ENCODE measurements around the gene SIX1. TPM values are rescaled to one million over a fixed set of nuclear protein-coding genes. Genes with fewer than 3 reads are reported as not detected.
A peak's percentile ranks its signal among the peaks of the same experiment; 100 is the strongest.

Gene SIX1
- total RNA-seq, 5 donors from 2014 or later (not counting 1 experiment from before 2014, with no cell fraction given) = 0.18 TPM; not detected in 4

DNA sequence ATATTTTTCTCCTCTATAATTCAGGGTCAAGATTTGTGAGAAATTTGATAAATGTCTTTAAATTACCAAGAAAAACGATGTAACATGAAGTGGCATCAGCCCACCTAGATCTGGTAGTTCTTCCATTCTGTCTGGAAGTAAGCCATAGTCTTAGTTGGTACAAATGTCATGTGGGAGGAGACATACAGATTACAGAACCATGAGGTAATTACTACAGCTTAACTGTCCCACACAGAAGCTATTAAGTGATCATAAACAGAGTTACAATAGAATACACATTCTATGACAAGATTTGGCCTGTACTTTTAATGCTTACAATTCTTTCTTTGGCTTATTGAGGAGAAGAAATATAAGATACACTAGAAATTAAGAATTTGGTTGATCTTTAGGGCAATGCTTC is 13.7 kb upstream of the SIX1 start:
- ChIA-PET POLR2A (no interaction called here), CTCF (no interaction called here)
- Histone ChIP-seq H3K27ac (ENCODE audit: low read length) (no peak overlapping the region), H3K9me3 (no peaks in the 10 kb centered on the region), H3K4me3 (ENCODE audit: control insufficient read depth in 1 of 2, extremely low read depth in 1 of 2, low read length in 1 of 2) (no peak overlapping the region), H3K4me1 (ENCODE audit: control insufficient read depth in 1 of 2, extremely low read depth in 1 of 2, insufficient read depth in 2 of 2, low read length in 2 of 2) (no peaks in the 10 kb centered on the region), H3K36me3 (ENCODE audit: control insufficient read depth in 2 of 2, extremely low read depth in 1 of 2, insufficient read depth in 1 of 2, low read length in 1 of 2) (no peaks in the 10 kb centered on the region), H3K27me3 (replicated peaks in 1 of 2; ENCODE audit: control insufficient read depth in 2 of 2, extremely low read depth in 1 of 2, insufficient read depth in 2 of 2, low read length in 1 of 2) (peaks cover 18% of the 10 kb centered on the region in 2 experiments)
- ATAC-seq (replicated peaks in 1 of 4) (no peak), DNase-seq (no peak)
- Mint-ChIP-seq H3K36me3 (no peaks in the 10 kb centered on the region), H3K4me3 (no peak overlapping the region), H3K9me3 (no peaks in the 10 kb centered on the region), H3K4me1 (peaks cover 4 to 11% (median 9%) of the 10 kb centered on the region in 3 donors), H3K27ac (no peak overlapping the region), H3K27me3 (peaks cover 52 to 59% of the 10 kb centered on the region in 2 donors)
- no CpG with 5 or more reads among the region's 1 CpG for WGBS (ENCODE audit: insufficient coverage)

- Mint-ChIP-seq H3K36me3 (no peaks in the 10 kb centered on the region), H3K27ac (no peak overlapping the region), H3K27me3 (peaks cover 58 to 70% of the 10 kb centered on the region in 2 donors), H3K4me3 (no peak overlapping the region), H3K9me3 (no peaks in the 10 kb centered on the region), H3K4me1 (peaks cover 12 to 22% (median 14%) of the 10 kb centered on the region in 3 donors)
- peaks cover under 1 to 11% of the 10 kb centered on the region in 2 experiments for H3K4me1 ChIP-seq (ENCODE audit: control insufficient read depth in 1 of 2, extremely low read depth in 1 of 2, insufficient read depth in 2 of 2, low read length in 2 of 2)
- ChIA-PET POLR2A (no interaction called here), CTCF (no interaction called here)
- no peak overlapping the region for H3K27ac ChIP-seq (ENCODE audit: low read length)
- no peak overlapping the region for H3K4me3 ChIP-seq (ENCODE audit: control insufficient read depth in 1 of 2, extremely low read depth in 1 of 2, low read length in 1 of 2)
- peaks cover 18 to 26% of the 10 kb centered on the region in 2 experiments for H3K27me3 ChIP-seq (replicated peaks in 1 of 2; ENCODE audit: control insufficient read depth in 2 of 2, extremely low read depth in 1 of 2, insufficient read depth in 2 of 2, low read length in 1 of 2)
- H3K36me3 ChIP-seq (ENCODE audit: control insufficient read depth in 2 of 2, extremely low read depth in 1 of 2, insufficient read depth in 1 of 2, low read length in 1 of 2) = no peaks in the 10 kb centered on the region
- ATAC-seq (replicated peaks in 1 of 4) (no peak), DNase-seq (no peak)
- no CpG with 5 or more reads among the region's 1 CpG for WGBS (ENCODE audit: insufficient coverage)
- no peaks in the 10 kb centered on the region for H3K9me3 ChIP-seq
Observed at GRCh38 chr14:60661721-60662120, 12.4 kb upstream of the SIX1 start.

- Mint-ChIP-seq H3K27me3 (peaks cover 70 to 83% of the 10 kb centered on the region in 2 donors), H3K9me3 (no peaks in the 10 kb centered on the region), H3K36me3 (no peaks in the 10 kb centered on the region), H3K27ac (no peak overlapping the region), H3K4me1 (peaks cover 35 to 48% (median 36%) of the 10 kb centered on the region in 3 donors), H3K4me3 (peak overlapping the region in 1 of 3 donors; percentile 73)
- Histone ChIP-seq H3K36me3 (ENCODE audit: control insufficient read depth in 2 of 2, extremely low read depth in 1 of 2, insufficient read depth in 1 of 2, low read length in 1 of 2) (no peaks in the 10 kb centered on the region), H3K9me3 (no peaks in the 10 kb centered on the region), H3K27me3 (replicated peaks in 1 of 2; ENCODE audit: control insufficient read depth in 2 of 2, extremely low read depth in 1 of 2, insufficient read depth in 2 of 2, low read length in 1 of 2) (peaks cover 17 to 39% of the 10 kb centered on the region in 2 experiments), H3K27ac (ENCODE audit: low read length) (no peak overlapping the region), H3K4me1 (ENCODE audit: control insufficient read depth in 1 of 2, extremely low read depth in 1 of 2, insufficient read depth in 2 of 2, low read length in 2 of 2) (peaks cover 2 to 27% of the 10 kb centered on the region in 2 experiments), H3K4me3 (ENCODE audit: control insufficient read depth in 1 of 2, extremely low read depth in 1 of 2, low read length in 1 of 2) (no peak overlapping the region)
- ChIA-PET POLR2A (no interaction called here), CTCF (no interaction called here)
- ATAC-seq (replicated peaks in 1 of 4) = no peak
- DNase-seq = no peak
- 33% methylated on average over 1 of the region's 4 CpGs for WGBS (ENCODE audit: insufficient coverage)
Observed at GRCh38 chr14:60658909-60659585, 9.8 kb upstream of the SIX1 start.

DNA sequence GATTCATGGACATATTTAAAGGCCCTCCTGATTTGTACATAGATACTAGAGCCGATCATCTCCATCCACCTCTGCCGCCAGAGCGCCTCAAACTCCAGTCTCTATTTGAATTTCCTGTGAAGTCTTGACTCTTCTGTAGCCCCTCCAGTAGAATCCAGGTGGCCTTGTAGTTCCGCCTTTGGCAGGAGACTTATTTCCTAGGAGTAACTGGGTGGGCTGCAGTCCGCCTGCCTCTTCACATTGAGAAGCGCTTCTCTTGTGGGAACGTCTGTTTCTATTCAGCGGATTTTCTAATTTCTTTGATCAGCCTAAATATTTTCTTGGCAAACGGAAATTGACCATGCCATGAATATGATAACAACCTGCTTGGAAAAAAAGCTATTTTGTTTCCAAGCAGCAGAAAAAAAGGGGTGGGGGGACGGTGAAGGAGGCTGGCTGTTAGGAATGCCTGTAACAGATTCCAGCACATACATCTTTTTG is 9.0 kb upstream of the SIX1 start:
- 28% methylated on average over 5 of the region's 10 CpGs for WGBS (ENCODE audit: insufficient coverage)

DNA sequence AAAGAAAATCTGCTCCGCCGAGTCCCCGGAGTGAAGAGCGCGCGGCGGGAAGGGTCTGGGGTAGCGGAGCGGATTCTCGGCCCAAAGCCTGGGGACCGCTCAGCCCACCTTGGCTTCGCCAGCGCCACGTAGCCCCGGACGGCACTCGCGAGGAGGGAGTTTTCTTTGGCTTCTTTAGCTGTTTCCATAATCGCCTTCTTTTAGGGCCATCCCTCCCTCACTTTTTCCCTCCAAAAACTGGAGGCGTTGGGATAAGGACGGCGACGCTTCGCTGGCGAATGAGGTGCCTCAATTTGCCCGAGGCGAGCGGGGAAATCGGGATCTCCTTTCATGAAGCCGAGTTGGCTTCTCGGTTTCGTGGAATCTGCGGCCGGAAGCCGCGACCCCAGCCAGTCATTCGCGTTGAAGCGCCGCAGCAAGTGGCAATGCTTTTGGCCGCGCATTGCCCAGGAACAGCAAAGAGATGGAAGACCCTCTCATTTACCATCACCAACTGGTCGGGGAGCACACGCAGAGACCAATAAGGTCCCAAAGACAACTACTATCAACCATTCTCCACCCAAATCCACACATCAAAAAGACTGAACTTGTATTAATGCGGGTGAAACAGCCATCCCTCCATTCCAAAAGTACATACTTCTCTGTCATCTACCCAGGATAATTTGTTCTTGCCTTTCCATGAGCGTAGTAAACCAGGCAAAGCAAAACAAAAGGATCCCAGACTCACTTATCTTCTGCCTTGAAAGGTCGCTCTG is 8.4 kb upstream of the SIX1 start:
- Mint-ChIP-seq H3K36me3 (no peaks in the 10 kb centered on the region), H3K27ac (no peak overlapping the region), H3K9me3 (no peaks in the 10 kb centered on the region), H3K27me3 (peaks cover 70 to 83% of the 10 kb centered on the region in 2 donors), H3K4me1 (peaks cover 46 to 60% (median 48%) of the 10 kb centered on the region in 3 donors), H3K4me3 (peak overlapping the region; percentile 58 to 73 (median 72))
- H3K36me3 ChIP-seq (ENCODE audit: control insufficient read depth in 2 of 2, extremely low read depth in 1 of 2, insufficient read depth in 1 of 2, low read length in 1 of 2) = no peaks in the 10 kb centered on the region
- WGBS (ENCODE audit: insufficient coverage) = 5% methylated on average over 44 of the region's 47 CpGs
- ChIA-PET CTCF (no interaction called here), POLR2A (no interaction called here)
- ATAC-seq (replicated peaks in 1 of 4) (no peak), DNase-seq (no peak)
- H3K27me3 ChIP-seq (replicated peaks in 1 of 2; ENCODE audit: control insufficient read depth in 2 of 2, extremely low read depth in 1 of 2, insufficient read depth in 2 of 2, low read length in 1 of 2) = peaks cover 17 to 53% of the 10 kb centered on the region in 2 experiments
- H3K27ac ChIP-seq (ENCODE audit: low read length) = no peak overlapping the region
- peak overlapping the region; percentile 28 to 81 for H3K4me3 ChIP-seq (ENCODE audit: control insufficient read depth in 1 of 2, extremely low read depth in 1 of 2, low read length in 1 of 2)
- H3K4me1 ChIP-seq (ENCODE audit: control insufficient read depth in 1 of 2, extremely low read depth in 1 of 2, insufficient read depth in 2 of 2, low read length in 2 of 2) = peaks cover 2 to 36% of the 10 kb centered on the region in 2 experiments
- no peaks in the 10 kb centered on the region for H3K9me3 ChIP-seq

More for the DNA sequence above, 9.0 kb upstream of the SIX1 start:
- H3K27ac ChIP-seq (ENCODE audit: low read length) = no peak overlapping the region
- peaks cover 17 to 47% of the 10 kb centered on the region in 2 experiments for H3K27me3 ChIP-seq (replicated peaks in 1 of 2; ENCODE audit: control insufficient read depth in 2 of 2, extremely low read depth in 1 of 2, insufficient read depth in 2 of 2, low read length in 1 of 2)
- Mint-ChIP-seq H3K4me3 (peak overlapping the region; percentile 58 to 73 (median 72)), H3K9me3 (no peaks in the 10 kb centered on the region), H3K36me3 (no peaks in the 10 kb centered on the region), H3K4me1 (peaks cover 42 to 56% (median 43%) of the 10 kb centered on the region in 3 donors), H3K27me3 (peaks cover 72 to 83% of the 10 kb centered on the region in 2 donors), H3K27ac (no peak overlapping the region)
- no peak overlapping the region for H3K4me3 ChIP-seq (ENCODE audit: control insufficient read depth in 1 of 2, extremely low read depth in 1 of 2, low read length in 1 of 2)
- H3K9me3 ChIP-seq = no peaks in the 10 kb centered on the region
- ChIA-PET POLR2A (no interaction called here), CTCF (no interaction called here)
- no peaks in the 10 kb centered on the region for H3K36me3 ChIP-seq (ENCODE audit: control insufficient read depth in 2 of 2, extremely low read depth in 1 of 2, insufficient read depth in 1 of 2, low read length in 1 of 2)
- no peak for DNase-seq
- peaks cover 2 to 29% of the 10 kb centered on the region in 2 experiments for H3K4me1 ChIP-seq (ENCODE audit: control insufficient read depth in 1 of 2, extremely low read depth in 1 of 2, insufficient read depth in 2 of 2, low read length in 2 of 2)
- ATAC-seq (replicated peaks in 1 of 4) = no peak

GRCh38 chr14:60656686-60657455 is 7.6 kb upstream of the SIX1 start:
- Mint-ChIP-seq H3K4me1 (peaks cover 49 to 67% (median 55%) of the 10 kb centered on the region in 3 donors), H3K27ac (no peak overlapping the region), H3K27me3 (peaks cover 70 to 84% of the 10 kb centered on the region in 2 donors), H3K9me3 (no peaks in the 10 kb centered on the region), H3K36me3 (no peaks in the 10 kb centered on the region), H3K4me3 (peak overlapping the region; percentile 66 to 73 (median 72))
- peaks cover 2 to 40% of the 10 kb centered on the region in 2 experiments for H3K4me1 ChIP-seq (ENCODE audit: control insufficient read depth in 1 of 2, extremely low read depth in 1 of 2, insufficient read depth in 2 of 2, low read length in 2 of 2)
- ATAC-seq (replicated peaks in 1 of 4) (peak in 3 of 4 experiments; percentile 26 to 29 (median 26)), DNase-seq (no peak)
- H3K9me3 ChIP-seq = no peaks in the 10 kb centered on the region
- whole genome bisulfite sequencing (ENCODE audit: insufficient coverage) = 2% methylated on average over 65 of the region's 75 CpGs
- CTCF ChIA-PET = no interaction called here
- H3K27me3 ChIP-seq (replicated peaks in 1 of 2; ENCODE audit: control insufficient read depth in 2 of 2, extremely low read depth in 1 of 2, insufficient read depth in 2 of 2, low read length in 1 of 2) = peaks cover 19 to 60% of the 10 kb centered on the region in 2 experiments
- H3K27ac ChIP-seq (ENCODE audit: low read length) = no peak overlapping the region
- H3K4me3 ChIP-seq (ENCODE audit: control insufficient read depth in 1 of 2, extremely low read depth in 1 of 2, low read length in 1 of 2) = peak overlapping the region; percentile 28 to 81
- no peaks in the 10 kb centered on the region for H3K36me3 ChIP-seq (ENCODE audit: control insufficient read depth in 2 of 2, extremely low read depth in 1 of 2, insufficient read depth in 1 of 2, low read length in 1 of 2)
- POLR2A ChIA-PET = no interaction called here
